ENCODE measurements around the gene EDN1.

Gene EDN1

DNA sequence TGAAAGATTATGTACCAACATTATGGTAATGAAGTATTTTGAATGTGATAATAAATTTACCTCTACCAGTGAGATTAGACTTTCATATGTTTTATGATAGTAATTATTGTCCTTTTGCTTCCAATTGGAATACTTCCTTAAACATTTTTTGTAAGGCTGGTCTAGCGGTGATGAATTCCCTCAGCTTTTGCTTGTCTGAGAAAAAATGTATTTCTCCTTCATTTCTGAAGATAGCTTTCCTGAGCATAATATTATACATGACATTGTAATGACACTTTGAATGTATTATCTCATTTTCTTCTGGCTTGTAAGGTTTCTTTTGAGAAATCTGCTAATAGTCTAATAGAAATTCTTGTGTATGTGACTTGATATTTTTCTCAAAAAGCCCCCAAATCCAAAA, 18.6 kb upstream of the EDN1 start:
- H3F3A ChIP-seq (ENCODE audit: insufficient read depth, low read length) = no peaks in the 10 kb centered on the region
- no peak overlapping the region for H2AFZ ChIP-seq (ENCODE audit: low read length)
- TF ChIP-seq, protein P1, sequence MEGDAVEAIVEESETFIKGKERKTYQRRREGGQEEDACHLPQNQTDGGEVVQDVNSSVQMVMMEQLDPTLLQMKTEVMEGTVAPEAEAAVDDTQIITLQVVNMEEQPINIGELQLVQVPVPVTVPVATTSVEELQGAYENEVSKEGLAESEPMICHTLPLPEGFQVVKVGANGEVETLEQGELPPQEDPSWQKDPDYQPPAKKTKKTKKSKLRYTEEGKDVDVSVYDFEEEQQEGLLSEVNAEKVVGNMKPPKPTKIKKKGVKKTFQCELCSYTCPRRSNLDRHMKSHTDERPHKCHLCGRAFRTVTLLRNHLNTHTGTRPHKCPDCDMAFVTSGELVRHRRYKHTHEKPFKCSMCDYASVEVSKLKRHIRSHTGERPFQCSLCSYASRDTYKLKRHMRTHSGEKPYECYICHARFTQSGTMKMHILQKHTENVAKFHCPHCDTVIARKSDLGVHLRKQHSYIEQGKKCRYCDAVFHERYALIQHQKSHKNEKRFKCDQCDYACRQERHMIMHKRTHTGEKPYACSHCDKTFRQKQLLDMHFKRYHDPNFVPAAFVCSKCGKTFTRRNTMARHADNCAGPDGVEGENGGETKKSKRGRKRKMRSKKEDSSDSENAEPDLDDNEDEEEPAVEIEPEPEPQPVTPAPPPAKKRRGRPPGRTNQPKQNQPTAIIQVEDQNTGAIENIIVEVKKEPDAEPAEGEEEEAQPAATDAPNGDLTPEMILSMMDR (IDR thresholded peaks at IDR 0.05; ENCODE audit: low read length) = no peak
- TF ChIP-seq EZH2 (optimal IDR thresholded peaks at IDR 0.05; ENCODE audit: low read depth, low read length) = no peak
- no peak for TF ChIP-seq EZH2phosphoT487 (IDR thresholded peaks at IDR 0.05; ENCODE audit: low read length)
- no peak overlapping the region for H3K4me2 ChIP-seq (ENCODE audit: low read depth, low read length)
- no peaks in the 10 kb centered on the region for H4K20me1 ChIP-seq (ENCODE audit: insufficient read depth, low read length)
- H3K27me3 ChIP-seq (replicated peaks; ENCODE audit: insufficient read depth, low read length) = no peaks in the 10 kb centered on the region
- no peak for DNase-seq
- H3K9me3 ChIP-seq (replicated peaks; ENCODE audit: insufficient read depth, low read length) = no peaks in the 10 kb centered on the region
- no peaks in the 10 kb centered on the region for H3K9me2 ChIP-seq (replicated peaks; ENCODE audit: insufficient read depth, low read length)
- H3K27ac ChIP-seq (ENCODE audit: low read length) = no peak overlapping the region
- no peaks in the 10 kb centered on the region for H3K36me3 ChIP-seq (replicated peaks; ENCODE audit: insufficient read depth, low read length)
- H3K4me3 ChIP-seq (ENCODE audit: low read length) = no peak overlapping the region
- H3K9ac ChIP-seq (ENCODE audit: low read length) = no peak overlapping the region
- H3K4me1 ChIP-seq (ENCODE audit: low read length) = no peaks in the 10 kb centered on the region
- no peaks in the 10 kb centered on the region for H3K79me2 ChIP-seq (ENCODE audit: low read length)

DNA sequence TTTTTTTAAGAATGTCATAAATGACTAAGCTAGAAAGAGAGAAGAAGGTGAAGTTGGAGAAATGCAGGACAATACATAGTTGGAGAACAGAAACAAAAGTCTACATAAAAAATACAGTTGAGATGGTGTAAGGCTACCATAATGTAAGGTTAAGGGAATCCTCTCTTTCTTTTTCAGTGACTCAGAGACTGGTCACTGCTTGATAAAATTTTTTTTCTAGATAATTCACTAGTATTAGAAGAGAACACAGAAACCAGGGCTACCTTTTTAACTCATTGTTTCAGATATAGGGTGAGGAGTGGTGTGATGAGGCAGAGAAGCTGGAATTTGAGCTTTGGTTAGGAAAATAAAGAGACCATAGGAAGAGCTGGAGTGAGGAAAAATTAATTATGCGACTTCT, 18.2 kb upstream of the EDN1 start:
- Histone ChIP-seq H2AFZ (ENCODE audit: low read length) (no peak overlapping the region), H3K9me2 (replicated peaks; ENCODE audit: insufficient read depth, low read length) (no peaks in the 10 kb centered on the region), H3F3A (ENCODE audit: insufficient read depth, low read length) (no peaks in the 10 kb centered on the region), H3K36me3 (replicated peaks; ENCODE audit: insufficient read depth, low read length) (no peaks in the 10 kb centered on the region), H3K4me1 (ENCODE audit: low read length) (no peaks in the 10 kb centered on the region), H3K27ac (ENCODE audit: low read length) (no peak overlapping the region), H3K9ac (ENCODE audit: low read length) (no peak overlapping the region), H3K4me2 (ENCODE audit: low read depth, low read length) (no peak overlapping the region), H3K9me3 (replicated peaks; ENCODE audit: insufficient read depth, low read length) (no peaks in the 10 kb centered on the region), H3K79me2 (ENCODE audit: low read length) (no peaks in the 10 kb centered on the region), H3K4me3 (ENCODE audit: low read length) (no peak overlapping the region), H4K20me1 (ENCODE audit: insufficient read depth, low read length) (no peaks in the 10 kb centered on the region), H3K27me3 (replicated peaks; ENCODE audit: insufficient read depth, low read length) (no peaks in the 10 kb centered on the region)
- TF ChIP-seq, protein P1 (IDR thresholded peaks at IDR 0.05; ENCODE audit: low read length) = no peak
- TF ChIP-seq EZH2 (optimal IDR thresholded peaks at IDR 0.05; ENCODE audit: low read depth, low read length) = no peak
- TF ChIP-seq EZH2phosphoT487 (IDR thresholded peaks at IDR 0.05; ENCODE audit: low read length) = no peak
- no peak for DNase-seq

DNA sequence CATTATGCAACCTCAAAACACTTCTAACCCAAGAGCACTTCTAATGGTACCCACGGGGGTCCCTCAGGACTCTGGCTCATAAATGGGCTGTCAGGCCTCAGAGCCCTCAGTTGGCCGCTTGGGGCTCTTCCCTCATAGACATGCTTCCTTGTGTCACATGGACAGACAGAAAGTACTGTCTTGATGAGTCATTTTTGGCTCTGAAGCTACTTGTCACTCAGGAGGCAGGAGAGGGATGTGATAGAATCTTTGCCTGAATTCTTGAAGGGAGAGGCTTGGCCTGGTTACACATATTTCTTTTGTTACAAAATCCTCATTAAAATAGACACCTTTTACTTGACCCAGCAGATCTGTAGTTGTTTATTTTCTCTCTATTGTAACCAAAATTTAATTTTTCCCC, 15.1 kb upstream of the EDN1 start:
- Histone ChIP-seq H2AFZ (ENCODE audit: low read length) (no peak overlapping the region), H3K9me3 (replicated peaks; ENCODE audit: insufficient read depth, low read length) (no peaks in the 10 kb centered on the region), H3F3A (ENCODE audit: insufficient read depth, low read length) (no peaks in the 10 kb centered on the region), H3K4me3 (ENCODE audit: low read length) (no peak overlapping the region), H3K4me1 (ENCODE audit: low read length) (no peaks in the 10 kb centered on the region), H3K4me2 (ENCODE audit: low read depth, low read length) (no peak overlapping the region), H3K9ac (ENCODE audit: low read length) (no peak overlapping the region), H4K20me1 (ENCODE audit: insufficient read depth, low read length) (no peaks in the 10 kb centered on the region), H3K36me3 (replicated peaks; ENCODE audit: insufficient read depth, low read length) (no peaks in the 10 kb centered on the region), H3K27ac (ENCODE audit: low read length) (no peak overlapping the region), H3K9me2 (replicated peaks; ENCODE audit: insufficient read depth, low read length) (no peaks in the 10 kb centered on the region), H3K79me2 (ENCODE audit: low read length) (no peaks in the 10 kb centered on the region), H3K27me3 (replicated peaks; ENCODE audit: insufficient read depth, low read length) (no peaks in the 10 kb centered on the region)
- TF ChIP-seq, protein P1 (IDR thresholded peaks at IDR 0.05; ENCODE audit: low read length) = no peak
- no peak for TF ChIP-seq EZH2 (optimal IDR thresholded peaks at IDR 0.05; ENCODE audit: low read depth, low read length)
- TF ChIP-seq EZH2phosphoT487 (IDR thresholded peaks at IDR 0.05; ENCODE audit: low read length) = no peak
- no peak for DNase-seq
